ENCODE data around the gene NRXN3. TPM values are rescaled to one million over a fixed set of nuclear protein-coding genes. Genes with fewer than 3 reads are reported as not detected.
A peak's percentile ranks its signal among the peaks of the same experiment; 100 is the strongest.

Gene NRXN3
- polyA plus RNA-seq, 1 donor from 2014 or later, result 110 TPM

- Histone ChIP-seq H3K9ac (ENCODE audit: low read length) (no peak overlapping the region), H2AFZ (ENCODE audit: low read depth, low read length) (no peak overlapping the region), H3K27me3 (ENCODE audit: insufficient read depth, low read depth, low read length) (no peaks in the 10 kb centered on the region), H3K79me2 (replicated peaks; ENCODE audit: insufficient read depth, low read length) (no peaks in the 10 kb centered on the region), H3K4me3 (ENCODE audit: low read length) (no peak overlapping the region), H3F3A (ENCODE audit: insufficient read depth, low read length, poor library complexity, severe bottlenecking) (no peaks in the 10 kb centered on the region), H3K9me3 (ENCODE audit: low read length) (no peaks in the 10 kb centered on the region), H4K20me1 (ENCODE audit: insufficient read depth) (no peaks in the 10 kb centered on the region), H3K4me2 (ENCODE audit: low read length) (no peak overlapping the region), H3K36me3 (ENCODE audit: insufficient read depth, low read length) (no peaks in the 10 kb centered on the region), H3K9me2 (ENCODE audit: insufficient read depth, low read length) (no peaks in the 10 kb centered on the region), H3K27ac (ENCODE audit: low read length) (peak overlapping the region; percentile 7)
- no peak for TF ChIP-seq MXI1 (conservative IDR thresholded peaks at IDR 0.05; ENCODE audit: poor library complexity, severe bottlenecking)
- TF ChIP-seq REST (IDR thresholded peaks at IDR 0.05; ENCODE audit: borderline replicate concordance), result no peak
- TF ChIP-seq EZH2 (IDR thresholded peaks at IDR 0.05; ENCODE audit: borderline replicate concordance, insufficient read depth, low read length, poor library complexity, severe bottlenecking), result no peak
- no peak for TF ChIP-seq TAF1 (IDR thresholded peaks at IDR 0.05; ENCODE audit: low read depth)
- TF ChIP-seq RAD21 (conservative IDR thresholded peaks at IDR 0.05), result no peak
- TF ChIP-seq SMC3 (conservative IDR thresholded peaks at IDR 0.05; ENCODE audit: poor library complexity), result no peak
- TF ChIP-seq POLR2AphosphoS5 (IDR thresholded peaks at IDR 0.05), result no peak
- TF ChIP-seq EP300 (conservative IDR thresholded peaks at IDR 0.05; ENCODE audit: poor library complexity, severe bottlenecking), result no peak
- TF ChIP-seq CTCF (IDR thresholded peaks at IDR 0.05; ENCODE audit: poor library complexity, severe bottlenecking), result no peak
These were observed 1398.9 kb downstream of the NRXN3 start for GRCh38 chr14:79569072-79569471.

GRCh38 chr14:79570648-79571047 is 1400.5 kb downstream of the NRXN3 start:
- no peaks in the 10 kb centered on the region for H3K9me2 ChIP-seq (ENCODE audit: insufficient read depth, low read length)
- H3K4me2 ChIP-seq (ENCODE audit: low read length), result no peak overlapping the region
- no peaks in the 10 kb centered on the region for H4K20me1 ChIP-seq (ENCODE audit: insufficient read depth)
- H3K4me3 ChIP-seq (ENCODE audit: low read length), result no peak overlapping the region
- no peaks in the 10 kb centered on the region for H3K27me3 ChIP-seq (ENCODE audit: insufficient read depth, low read depth, low read length)
- H3K9ac ChIP-seq (ENCODE audit: low read length), result no peak overlapping the region
- H3K79me2 ChIP-seq (replicated peaks; ENCODE audit: insufficient read depth, low read length), result peaks cover 4% of the 10 kb centered on the region
- H2AFZ ChIP-seq (ENCODE audit: low read depth, low read length), result no peak overlapping the region
- H3K9me3 ChIP-seq (ENCODE audit: low read length), result no peaks in the 10 kb centered on the region
- TF ChIP-seq CTCF (IDR thresholded peaks at IDR 0.05; ENCODE audit: poor library complexity, severe bottlenecking) (no peak), SMC3 (conservative IDR thresholded peaks at IDR 0.05; ENCODE audit: poor library complexity) (no peak), REST (IDR thresholded peaks at IDR 0.05; ENCODE audit: borderline replicate concordance) (no peak), RAD21 (conservative IDR thresholded peaks at IDR 0.05) (no peak), EP300 (conservative IDR thresholded peaks at IDR 0.05; ENCODE audit: poor library complexity, severe bottlenecking) (no peak), POLR2AphosphoS5 (IDR thresholded peaks at IDR 0.05) (no peak), MXI1 (conservative IDR thresholded peaks at IDR 0.05; ENCODE audit: poor library complexity, severe bottlenecking) (no peak), EZH2 (IDR thresholded peaks at IDR 0.05; ENCODE audit: borderline replicate concordance, insufficient read depth, low read length, poor library complexity, severe bottlenecking) (no peak), TAF1 (IDR thresholded peaks at IDR 0.05; ENCODE audit: low read depth) (no peak)
- H3F3A ChIP-seq (ENCODE audit: insufficient read depth, low read length, poor library complexity, severe bottlenecking), result no peaks in the 10 kb centered on the region
- H3K27ac ChIP-seq (ENCODE audit: low read length), result no peak overlapping the region
- H3K36me3 ChIP-seq (ENCODE audit: insufficient read depth, low read length), result no peaks in the 10 kb centered on the region
